ENCODE data around the gene PIP5K1B. TPM values are rescaled to one million over a fixed set of nuclear protein-coding genes. Genes with fewer than 3 reads are reported as not detected.

The PIP5K1B gene
- total RNA-seq, 1 donor from 2014 or later: 1.3 TPM

DNA sequence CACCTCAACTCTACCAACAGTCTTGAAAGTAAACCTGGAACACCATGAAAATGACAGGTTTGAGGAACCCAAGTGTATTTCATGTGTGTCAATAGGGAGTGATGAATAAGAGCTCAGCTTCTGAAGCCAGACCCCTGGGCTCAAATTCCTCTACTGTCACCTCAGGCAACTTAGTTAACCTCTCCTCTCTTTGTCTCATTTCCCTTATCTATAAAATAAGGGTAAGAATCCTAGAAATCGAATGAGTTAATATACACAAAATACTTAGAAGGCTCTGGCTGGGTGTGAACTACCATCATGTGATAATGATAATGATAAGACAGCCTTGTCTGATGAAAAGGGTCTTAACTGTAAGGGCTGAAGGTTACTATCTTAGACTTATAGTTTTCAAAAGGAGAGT, 66.3 kb downstream of the PIP5K1B start:
- H3K9me3 Mint-ChIP-seq (ENCODE audit: unreplicated experiment): no peaks in the 10 kb centered on the region
- no peaks in the 10 kb centered on the region for H3K36me3 Mint-ChIP-seq (ENCODE audit: low read depth, unreplicated experiment)
- no peak overlapping the region for H3K4me3 Mint-ChIP-seq (ENCODE audit: unreplicated experiment)
- H3K79me2 ChIP-seq (ENCODE audit: insufficient read depth, low read length): no peaks in the 10 kb centered on the region
- H3K4me1 Mint-ChIP-seq (ENCODE audit: low read depth, unreplicated experiment): peaks cover 6% of the 10 kb centered on the region
- H4K20me1 ChIP-seq (ENCODE audit: insufficient read depth, low read length): no peaks in the 10 kb centered on the region
- TF ChIP-seq, protein P1, sequence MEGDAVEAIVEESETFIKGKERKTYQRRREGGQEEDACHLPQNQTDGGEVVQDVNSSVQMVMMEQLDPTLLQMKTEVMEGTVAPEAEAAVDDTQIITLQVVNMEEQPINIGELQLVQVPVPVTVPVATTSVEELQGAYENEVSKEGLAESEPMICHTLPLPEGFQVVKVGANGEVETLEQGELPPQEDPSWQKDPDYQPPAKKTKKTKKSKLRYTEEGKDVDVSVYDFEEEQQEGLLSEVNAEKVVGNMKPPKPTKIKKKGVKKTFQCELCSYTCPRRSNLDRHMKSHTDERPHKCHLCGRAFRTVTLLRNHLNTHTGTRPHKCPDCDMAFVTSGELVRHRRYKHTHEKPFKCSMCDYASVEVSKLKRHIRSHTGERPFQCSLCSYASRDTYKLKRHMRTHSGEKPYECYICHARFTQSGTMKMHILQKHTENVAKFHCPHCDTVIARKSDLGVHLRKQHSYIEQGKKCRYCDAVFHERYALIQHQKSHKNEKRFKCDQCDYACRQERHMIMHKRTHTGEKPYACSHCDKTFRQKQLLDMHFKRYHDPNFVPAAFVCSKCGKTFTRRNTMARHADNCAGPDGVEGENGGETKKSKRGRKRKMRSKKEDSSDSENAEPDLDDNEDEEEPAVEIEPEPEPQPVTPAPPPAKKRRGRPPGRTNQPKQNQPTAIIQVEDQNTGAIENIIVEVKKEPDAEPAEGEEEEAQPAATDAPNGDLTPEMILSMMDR (IDR thresholded peaks at IDR 0.05; ENCODE audit: insufficient read depth, low read depth, low read length): no peak
- no peak for TF ChIP-seq EZH2 (IDR thresholded peaks at IDR 0.05; ENCODE audit: insufficient read depth, low read length)
- DNase-seq (ENCODE audit: low read depth): no peak
- H3K27me3 ChIP-seq (ENCODE audit: insufficient read depth, low read length): no peaks in the 10 kb centered on the region
- no peak overlapping the region for H3K4me3 ChIP-seq (ENCODE audit: insufficient read depth, low read depth, low read length)
- no peak overlapping the region for H3K9ac ChIP-seq (ENCODE audit: low read length)
- FAIRE-seq: no peak
- H3K4me1 ChIP-seq (ENCODE audit: insufficient read depth, low read length): no peaks in the 10 kb centered on the region
- H3K36me3 ChIP-seq (ENCODE audit: insufficient read depth, low read length): no peaks in the 10 kb centered on the region
- H3K9me3 ChIP-seq (ENCODE audit: insufficient read depth, low read depth, low read length): no peaks in the 10 kb centered on the region
- H3K4me2 ChIP-seq (ENCODE audit: low read length): no peak overlapping the region
- no peak overlapping the region for H3K27ac Mint-ChIP-seq (ENCODE audit: unreplicated experiment)
- no peak overlapping the region for H3K27ac ChIP-seq (ENCODE audit: low read depth, low read length)
- H2AFZ ChIP-seq (ENCODE audit: low read depth, low read length): no peak overlapping the region
- H3K27me3 Mint-ChIP-seq (ENCODE audit: low read depth, unreplicated experiment): peaks cover 6% of the 10 kb centered on the region

- Histone ChIP-seq H3K27me3 (ENCODE audit: insufficient read depth, low read length) (no peaks in the 10 kb centered on the region), H3K4me3 (ENCODE audit: insufficient read depth, low read depth, low read length) (no peak overlapping the region), H3K9ac (ENCODE audit: low read length) (no peak overlapping the region), H4K20me1 (ENCODE audit: insufficient read depth, low read length) (no peaks in the 10 kb centered on the region), H3K4me2 (ENCODE audit: low read length) (no peak overlapping the region), H3K9me3 (ENCODE audit: insufficient read depth, low read depth, low read length) (no peaks in the 10 kb centered on the region), H3K4me1 (ENCODE audit: insufficient read depth, low read length) (no peaks in the 10 kb centered on the region), H3K27ac (ENCODE audit: low read depth, low read length) (no peak overlapping the region), H2AFZ (ENCODE audit: low read depth, low read length) (no peak overlapping the region), H3K79me2 (ENCODE audit: insufficient read depth, low read length) (peaks cover under 1% of the 10 kb centered on the region), H3K36me3 (ENCODE audit: insufficient read depth, low read length) (no peaks in the 10 kb centered on the region)
- no peaks in the 10 kb centered on the region for H3K36me3 Mint-ChIP-seq (ENCODE audit: low read depth, unreplicated experiment)
- no peak overlapping the region for H3K27ac Mint-ChIP-seq (ENCODE audit: unreplicated experiment)
- no peaks in the 10 kb centered on the region for H3K9me3 Mint-ChIP-seq (ENCODE audit: unreplicated experiment)
- no peak for TF ChIP-seq EZH2 (IDR thresholded peaks at IDR 0.05; ENCODE audit: insufficient read depth, low read length)
- TF ChIP-seq, protein P1 (IDR thresholded peaks at IDR 0.05; ENCODE audit: insufficient read depth, low read depth, low read length): no peak
- peaks cover 6% of the 10 kb centered on the region for H3K4me1 Mint-ChIP-seq (ENCODE audit: low read depth, unreplicated experiment)
- peaks cover 6% of the 10 kb centered on the region for H3K27me3 Mint-ChIP-seq (ENCODE audit: low read depth, unreplicated experiment)
- FAIRE-seq (no peak), DNase-seq (ENCODE audit: low read depth) (no peak)
- no peak overlapping the region for H3K4me3 Mint-ChIP-seq (ENCODE audit: unreplicated experiment)
Observed at GRCh38 chr9:68775003-68775730, 70.1 kb downstream of the PIP5K1B start.

GRCh38 chr9:68777070-68777763, 72.2 kb downstream of the PIP5K1B start:
- Mint-ChIP-seq H3K9me3 (ENCODE audit: unreplicated experiment) (no peaks in the 10 kb centered on the region), H3K36me3 (ENCODE audit: low read depth, unreplicated experiment) (no peaks in the 10 kb centered on the region), H3K4me1 (ENCODE audit: low read depth, unreplicated experiment) (peaks cover 8% of the 10 kb centered on the region), H3K27me3 (ENCODE audit: low read depth, unreplicated experiment) (peaks cover 6% of the 10 kb centered on the region), H3K27ac (ENCODE audit: unreplicated experiment) (no peak overlapping the region), H3K4me3 (ENCODE audit: unreplicated experiment) (no peak overlapping the region)
- no peak for TF ChIP-seq EZH2 (IDR thresholded peaks at IDR 0.05; ENCODE audit: insufficient read depth, low read length)
- TF ChIP-seq, protein P1 (IDR thresholded peaks at IDR 0.05; ENCODE audit: insufficient read depth, low read depth, low read length): no peak
- Histone ChIP-seq H3K4me3 (ENCODE audit: insufficient read depth, low read depth, low read length) (no peak overlapping the region), H3K36me3 (ENCODE audit: insufficient read depth, low read length) (no peaks in the 10 kb centered on the region), H4K20me1 (ENCODE audit: insufficient read depth, low read length) (peaks cover 14% of the 10 kb centered on the region), H3K79me2 (ENCODE audit: insufficient read depth, low read length) (peaks cover 20% of the 10 kb centered on the region), H3K4me2 (ENCODE audit: low read length) (no peak overlapping the region), H2AFZ (ENCODE audit: low read depth, low read length) (no peak overlapping the region), H3K9ac (ENCODE audit: low read length) (no peak overlapping the region), H3K27me3 (ENCODE audit: insufficient read depth, low read length) (no peaks in the 10 kb centered on the region), H3K27ac (ENCODE audit: low read depth, low read length) (no peak overlapping the region), H3K9me3 (ENCODE audit: insufficient read depth, low read depth, low read length) (no peaks in the 10 kb centered on the region), H3K4me1 (ENCODE audit: insufficient read depth, low read length) (peaks cover 6% of the 10 kb centered on the region)
- FAIRE-seq (no peak), DNase-seq (ENCODE audit: low read depth) (no peak)

Measured in astrocyte (in vitro differentiated cells and primary cell).